ENCODE data around the gene BCL3.

GRCh38 chr19:44789943-44790483 is 41.5 kb downstream of the BCL3 start:
- TF ChIP-seq POLR2AphosphoS5 (IDR thresholded peaks at IDR 0.05; ENCODE audit: low read depth) (no peak), EZH2 (IDR thresholded peaks at IDR 0.05; ENCODE audit: low read depth, unreplicated experiment) (no peak), REST (IDR thresholded peaks at IDR 0.05; ENCODE audit: unreplicated experiment) (no peak), CTCF (conservative IDR thresholded peaks at IDR 0.05; ENCODE audit: low read depth in 2 of 2) (no peak), CREB1 (CRISPR knock-in tag; IDR thresholded peaks at IDR 0.05; ENCODE audit: low read depth) (no peak), ETS1 (IDR thresholded peaks at IDR 0.05) (no peak), ZNF462 (CRISPR knock-in tag; IDR thresholded peaks at IDR 0.05) (no peak), ZNF331 (CRISPR knock-in tag; IDR thresholded peaks at IDR 0.05; ENCODE audit: low read depth) (no peak), ZNF114 (CRISPR knock-in tag; IDR thresholded peaks at IDR 0.05) (no peak), STAT1 (IDR thresholded peaks at IDR 0.05; ENCODE audit: unreplicated experiment) (no peak), EZH2phosphoT487 (IDR thresholded peaks at IDR 0.05; ENCODE audit: unreplicated experiment) (no peak), JUNB (IDR thresholded peaks at IDR 0.05; ENCODE audit: unreplicated experiment) (no peak)

Data from GM23338 (cell line).